Measurements from ENCODE around the gene ZNF500. TPM values are rescaled to one million over a fixed set of nuclear protein-coding genes. Genes with fewer than 3 reads are reported as not detected.

ZNF500 gene
- total and polyA plus RNA-seq, 2 of the 4 experiments (the other 2 are of a cell fraction) = 4.5 to 5.9 TPM

- Histone ChIP-seq H4K8ac (ENCODE audit: low read depth in 2 of 2, low read length in 2 of 2) (no peak overlapping the region), H3K56ac (ENCODE audit: extremely low read depth, insufficient read depth, low read length) (no peak overlapping the region), H2BK120ac (ENCODE audit: low read depth, low read length) (no peak overlapping the region), H2AFZ (replicated peaks; ENCODE audit: low read length, poor library complexity) (no peak overlapping the region), H3K4me1 (ENCODE audit: control insufficient read depth, insufficient read depth, low read length) (no peaks in the 10 kb centered on the region), H3K9me1 (ENCODE audit: insufficient read depth, low read length) (0 out of 2 replicates have a peak, but pooled peaks cover 3% of the 10 kb centered on the region), H3K36me3 (ENCODE audit: control insufficient read depth, insufficient read depth, low read length) (no peaks in the 10 kb centered on the region), H3K14ac (replicated peaks; ENCODE audit: low read depth, low read length) (no peak overlapping the region), H3K23ac (ENCODE audit: low read depth, low read length) (no peak overlapping the region), H3K4me2 (ENCODE audit: low read depth, low read length) (no peak overlapping the region), H4K91ac (ENCODE audit: insufficient read depth, low read depth, low read length) (no peak overlapping the region), H2AK9ac (replicated peaks; ENCODE audit: low read depth, low read length, poor library complexity) (no peak overlapping the region), H3K9ac (ENCODE audit: low read depth, low read length) (no peak overlapping the region), H3K4ac (ENCODE audit: low read depth, low read length) (no peak overlapping the region), H3K27me3 (ENCODE audit: control insufficient read depth, insufficient read depth, low read length) (no peaks in the 10 kb centered on the region; the same call in 1 of the 2 replicates), H3K4me3 (ENCODE audit: insufficient read depth, low read depth, low read length) (no peak overlapping the region), H4K5ac (ENCODE audit: low read depth, low read length) (no peak overlapping the region), H3K18ac (ENCODE audit: low read depth, low read length) (no peak overlapping the region), H2BK20ac (ENCODE audit: low read depth, low read length) (no peak overlapping the region), H2AK5ac (ENCODE audit: low read depth, low read length) (no peak overlapping the region), H2BK5ac (ENCODE audit: low read depth, low read length, poor library complexity, severe bottlenecking) (no peak overlapping the region), H3K27ac (ENCODE audit: insufficient read depth, low read length) (no peak overlapping the region), H2BK15ac (ENCODE audit: low read depth, low read length) (no peak overlapping the region), H3K9me3 (ENCODE audit: control insufficient read depth, insufficient read depth, low read length) (no peaks in the 10 kb centered on the region), H3K79me1 (ENCODE audit: low read depth in 1 of 2, low read length in 2 of 2) (no peaks in the 10 kb centered on the region), H4K20me1 (ENCODE audit: insufficient read depth, low read length) (no peaks in the 10 kb centered on the region)
- no CpG with 5 or more reads among the region's 7 CpGs for WGBS, 2 experiments (ENCODE audit: extremely low coverage in 2 of 2, insufficient read length in 1 of 2)
- in situ Hi-C loops (cut with MboI; ENCODE audit: low sequenced_read_pairs) (no loop called here), dilution Hi-C loops (cut with HindIII; ENCODE audit: low sequenced_read_pairs, unreplicated experiment) (no loop called here), intact Hi-C loops (cut with micrococcal nuclease) (no loop called here)
- DNase-seq = no peak
- ATAC-seq (ENCODE audit: low read depth) = no peak
- BruUV-seq (replicated peaks) = no TSS peak
- TF ChIP-seq CTCF (conservative IDR thresholded peaks at IDR 0.05; ENCODE audit: low read depth, low read length) (no peak), CEBPB (IDR thresholded peaks at IDR 0.05; ENCODE audit: low read depth, low read length) (no peak), CHD1 (IDR thresholded peaks at IDR 0.05; ENCODE audit: low read depth, low read length) (no peak), FOS (IDR thresholded peaks at IDR 0.05; ENCODE audit: low read depth, low read length) (no peak), MXI1 (IDR thresholded peaks at IDR 0.05; ENCODE audit: borderline replicate concordance, low read depth, low read length) (no peak), POLR2A (IDR thresholded peaks at IDR 0.05; ENCODE audit: low read depth, low read length) (no peak), SMC3 (IDR thresholded peaks at IDR 0.05; ENCODE audit: low read depth, low read length) (no peak), NFE2L2 (IDR thresholded peaks at IDR 0.05; ENCODE audit: low read depth, low read length) (no peak), MAZ (IDR thresholded peaks at IDR 0.05; ENCODE audit: borderline replicate concordance, low read depth, low read length) (no peak), BHLHE40 (IDR thresholded peaks at IDR 0.05; ENCODE audit: low read depth, low read length) (no peak)
- TF ChIP-seq, protein P1, sequence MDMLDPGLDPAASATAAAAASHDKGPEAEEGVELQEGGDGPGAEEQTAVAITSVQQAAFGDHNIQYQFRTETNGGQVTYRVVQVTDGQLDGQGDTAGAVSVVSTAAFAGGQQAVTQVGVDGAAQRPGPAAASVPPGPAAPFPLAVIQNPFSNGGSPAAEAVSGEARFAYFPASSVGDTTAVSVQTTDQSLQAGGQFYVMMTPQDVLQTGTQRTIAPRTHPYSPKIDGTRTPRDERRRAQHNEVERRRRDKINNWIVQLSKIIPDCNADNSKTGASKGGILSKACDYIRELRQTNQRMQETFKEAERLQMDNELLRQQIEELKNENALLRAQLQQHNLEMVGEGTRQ (IDR thresholded peaks at IDR 0.05; ENCODE audit: low read depth, low read length) = no peak
- POLR2A ChIA-PET (ENCODE audit: unreplicated experiment) = no interaction called here
- CTCF ChIA-PET = no interaction called here
These were observed 21.9 kb upstream of the ZNF500 start for GRCh38 chr16:4788910-4789309.
